NT2/D1 (cell line): Measurements from ENCODE around the gene METTL22.

Source experiments
- DNase-seq: peaks from one replicate; pipeline ENCODE4 v3.0.0-alpha.2; 2011; ENCODE audit warnings: low read depth, low spot score
- H3K27me3 ChIP-seq: 2 replicates; pipeline ENCODE4 v1.6.0; 2011; ENCODE audit warnings: mild to moderate bottlenecking; ENCODE audit not compliant: insufficient read length, insufficient read depth
- H3K36me3 ChIP-seq: 2 replicates; pipeline ENCODE4 v1.6.1; 2011; ENCODE audit warnings: mild to moderate bottlenecking, low read length, mixed read lengths; ENCODE audit not compliant: insufficient read depth, insufficient read length
- H3K4me1 ChIP-seq: 2 replicates; pipeline ENCODE4 v1.5.1; 2011; ENCODE audit not compliant: insufficient read depth, insufficient read length
- H3K4me3 ChIP-seq: 2 replicates; pipeline ENCODE4 v1.5.1; 2011; ENCODE audit warnings: low read depth; ENCODE audit not compliant: insufficient read length
- H3K9ac ChIP-seq: 2 replicates; pipeline ENCODE4 v1.6.0; 2011; ENCODE audit warnings: low read depth; ENCODE audit not compliant: insufficient read length
- H3K9me3 ChIP-seq: 2 replicates; pipeline ENCODE4 v1.5.1; 2011; ENCODE audit warnings: mild to moderate bottlenecking, low read length; ENCODE audit not compliant: insufficient read depth
- SUZ12 ChIP-seq: IDR thresholded peaks from 2 replicates; pipeline ENCODE4 v1.6.1; 2011; ENCODE audit not compliant: insufficient read length, insufficient read depth; ENCODE audit errors: extremely low read depth
- YY1 ChIP-seq: IDR thresholded peaks from 2 replicates; pipeline ENCODE4 v1.6.1; 2011; ENCODE audit not compliant: insufficient read length, insufficient read depth
- ZNF274 ChIP-seq: IDR thresholded peaks from 2 replicates; pipeline ENCODE4 v1.6.1; 2011; ENCODE audit warnings: mild to moderate bottlenecking, low read depth, low read length

METTL22 gene

DNA sequence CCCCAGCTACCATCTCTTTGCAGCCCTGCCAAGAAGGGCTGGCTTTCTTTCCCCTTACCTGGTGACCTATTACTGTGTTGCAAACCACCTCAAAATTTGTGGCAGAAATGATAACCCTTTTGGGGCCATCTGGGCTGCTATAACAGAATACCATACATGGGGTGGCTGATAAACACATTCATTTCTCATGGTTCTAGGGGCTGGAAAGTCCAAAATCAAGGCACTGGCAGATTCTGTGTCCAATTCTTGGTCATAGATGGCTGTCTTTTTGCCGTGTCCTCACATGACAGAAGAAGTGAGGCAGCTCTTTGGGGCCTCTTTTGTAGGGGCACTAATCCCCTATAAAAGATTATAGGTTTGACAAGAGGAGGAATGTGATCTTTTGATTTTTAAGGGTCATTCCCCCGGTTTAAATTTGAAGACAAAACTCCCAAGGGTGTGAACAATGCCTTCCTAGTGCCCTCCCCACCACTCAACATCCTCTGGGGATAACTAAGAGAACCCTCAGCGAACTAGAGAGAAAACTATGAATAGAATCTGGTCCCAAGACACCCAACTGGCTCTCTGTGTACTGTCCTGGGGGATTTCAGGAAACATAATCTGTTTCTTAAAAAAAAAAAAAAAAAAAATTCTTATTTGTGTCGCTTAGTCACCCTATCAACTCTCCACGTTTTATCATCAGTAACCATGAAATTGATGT lies 1.7 kb upstream of the METTL22 start:
- Histone ChIP-seq H3K27me3 (no peaks in the 10 kb centered on the region), H3K36me3 (peaks cover 17% of the 10 kb centered on the region), H3K4me3 (no peak overlapping the region), H3K9me3 (no peaks in the 10 kb centered on the region), H3K4me1 (no peaks in the 10 kb centered on the region), H3K9ac (no peak overlapping the region)
- TF ChIP-seq ZNF274 (no peak), SUZ12 (no peak), YY1 (no peak)
- no peak for DNase-seq

DNA sequence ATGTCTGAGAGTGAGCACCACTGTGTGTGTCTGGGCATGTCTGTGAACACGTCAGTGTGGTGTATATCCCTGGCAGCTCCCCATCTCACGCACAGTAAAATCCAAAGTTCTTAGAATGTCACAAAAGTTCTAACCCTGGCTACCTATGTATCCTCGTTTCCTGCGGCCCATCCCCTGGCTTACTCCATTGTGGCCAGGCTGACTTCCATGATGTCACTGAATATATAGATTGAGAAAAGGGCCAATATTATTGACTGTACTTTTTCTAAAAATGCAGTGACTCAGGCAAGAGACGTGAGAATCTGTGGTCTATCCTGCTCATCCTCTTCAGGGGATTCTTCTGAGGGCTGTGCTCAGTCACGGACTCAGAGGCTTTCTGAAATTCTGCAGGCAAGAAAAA lies 963 bp upstream of the METTL22 start:
- no peaks in the 10 kb centered on the region for H3K27me3 ChIP-seq
- TF ChIP-seq SUZ12 (no peak), ZNF274 (no peak), YY1 (no peak)
- no peak overlapping the region for H3K4me3 ChIP-seq
- H3K9me3 ChIP-seq, result no peaks in the 10 kb centered on the region
- DNase-seq, result no peak
- no peak overlapping the region for H3K9ac ChIP-seq
- peaks cover 2% of the 10 kb centered on the region for H3K4me1 ChIP-seq
- peaks cover 24% of the 10 kb centered on the region for H3K36me3 ChIP-seq

DNA sequence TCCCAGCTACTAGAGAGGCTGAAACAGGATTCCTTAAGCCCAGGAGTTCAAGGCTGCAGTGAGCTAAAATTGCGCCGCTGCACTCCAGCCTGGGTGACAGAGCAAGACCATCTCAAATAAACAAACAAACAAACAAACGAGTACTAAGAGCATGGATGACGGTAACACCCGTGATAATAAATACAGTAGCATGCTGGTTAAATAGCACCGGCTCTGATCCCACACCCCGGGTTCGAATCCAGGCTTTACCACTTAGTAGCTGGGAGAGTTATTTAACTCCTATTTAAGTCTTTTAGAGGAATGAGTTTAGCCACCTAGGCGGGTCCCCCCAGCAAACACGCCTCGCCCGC lies 301 bp upstream of the METTL22 start:
- Histone ChIP-seq H3K4me3 (peak overlapping the region; percentile 100), H3K9me3 (no peaks in the 10 kb centered on the region), H3K4me1 (peaks cover 2% of the 10 kb centered on the region), H3K9ac (peak overlapping the region; percentile 100), H3K36me3 (peaks cover 31% of the 10 kb centered on the region), H3K27me3 (no peaks in the 10 kb centered on the region)
- DNase-seq, result no peak
- TF ChIP-seq SUZ12, result no peak
- TF ChIP-seq ZNF274, result no peak
- no peak for TF ChIP-seq YY1

DNA sequence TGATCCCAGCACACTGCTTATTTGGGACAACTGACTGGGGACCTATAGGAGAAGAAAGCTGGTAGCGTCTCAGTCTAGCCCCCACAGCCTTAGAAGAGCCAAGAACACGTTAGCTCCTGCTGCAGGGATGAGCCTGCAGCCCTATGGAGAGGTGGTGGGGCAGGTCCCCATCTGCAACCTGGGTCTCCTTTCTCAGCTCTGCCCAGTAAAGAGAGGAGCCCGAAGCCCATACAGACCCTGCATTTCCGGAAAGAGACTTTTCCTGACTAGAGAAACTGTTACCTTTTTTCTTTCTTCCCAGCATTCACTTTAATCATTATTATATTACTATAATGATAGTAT lies 788 bp downstream of the METTL22 start:
- Histone ChIP-seq H3K9ac (peak overlapping the region; percentile 100), H3K27me3 (no peaks in the 10 kb centered on the region), H3K4me1 (peaks cover 2% of the 10 kb centered on the region), H3K36me3 (peaks cover 42% of the 10 kb centered on the region), H3K4me3 (peak overlapping the region; percentile 100), H3K9me3 (no peaks in the 10 kb centered on the region)
- DNase-seq, result no peak
- TF ChIP-seq YY1 (no peak), ZNF274 (no peak), SUZ12 (no peak)

DNA sequence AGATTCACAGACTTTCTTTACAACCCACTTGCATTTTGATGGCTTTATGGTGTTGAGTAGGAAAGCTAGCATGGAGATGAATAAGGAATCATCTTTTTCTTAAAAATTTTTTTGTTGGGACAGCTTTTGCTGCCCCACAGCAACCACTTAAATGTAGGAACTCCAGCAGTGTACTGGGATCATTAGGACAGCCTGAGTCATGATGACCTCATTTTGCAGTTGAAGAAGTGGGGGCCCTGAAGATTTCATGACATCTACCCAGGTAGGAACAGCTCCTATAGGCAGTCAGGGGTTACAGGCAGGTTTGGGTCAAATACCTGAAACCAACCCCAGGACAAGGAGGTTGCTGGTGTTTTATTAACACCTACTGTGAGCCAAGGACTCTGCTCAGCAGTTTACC lies 2.1 kb downstream of the METTL22 start:
- Histone ChIP-seq H3K36me3 (peaks cover 55% of the 10 kb centered on the region), H3K4me3 (no peak overlapping the region), H3K4me1 (peaks cover 2% of the 10 kb centered on the region), H3K9ac (no peak overlapping the region), H3K9me3 (no peaks in the 10 kb centered on the region), H3K27me3 (no peaks in the 10 kb centered on the region)
- no peak for TF ChIP-seq YY1
- TF ChIP-seq SUZ12, result no peak
- TF ChIP-seq ZNF274, result no peak
- DNase-seq, result no peak

DNA sequence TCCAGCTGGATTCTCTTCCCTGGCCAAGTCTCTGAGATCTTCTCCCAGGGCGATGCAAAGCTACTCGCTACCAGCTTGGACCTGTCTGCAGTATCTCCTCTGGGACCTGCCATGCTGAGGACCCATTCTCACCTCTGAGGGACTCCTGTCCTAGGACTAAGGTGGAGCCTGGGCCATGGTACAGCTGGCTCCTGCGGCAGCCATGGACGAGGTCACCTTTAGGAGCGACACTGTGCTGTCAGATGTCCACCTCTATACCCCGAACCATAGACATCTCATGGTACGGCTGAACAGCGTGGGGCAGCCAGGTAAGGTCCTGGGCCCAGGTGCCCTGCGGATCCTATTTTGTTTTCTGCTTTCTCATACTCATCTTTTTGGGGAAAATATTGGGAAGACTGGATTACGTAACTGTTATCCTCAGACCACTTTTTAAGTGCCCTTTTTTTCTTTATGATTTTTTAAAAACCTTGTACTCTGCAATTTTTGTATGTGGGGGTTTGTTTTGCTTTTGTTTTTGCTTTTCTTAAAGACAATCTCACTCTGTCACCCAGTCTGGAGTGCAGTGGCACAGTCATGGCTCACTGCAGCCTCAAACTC lies 4.1 kb downstream of the METTL22 start:
- Histone ChIP-seq H3K4me3 (no peak overlapping the region), H3K9me3 (no peaks in the 10 kb centered on the region), H3K36me3 (peaks cover 75% of the 10 kb centered on the region), H3K9ac (no peak overlapping the region), H3K27me3 (no peaks in the 10 kb centered on the region), H3K4me1 (peaks cover 4% of the 10 kb centered on the region)
- TF ChIP-seq SUZ12 (no peak), YY1 (no peak), ZNF274 (no peak)
- DNase-seq, result no peak

DNA sequence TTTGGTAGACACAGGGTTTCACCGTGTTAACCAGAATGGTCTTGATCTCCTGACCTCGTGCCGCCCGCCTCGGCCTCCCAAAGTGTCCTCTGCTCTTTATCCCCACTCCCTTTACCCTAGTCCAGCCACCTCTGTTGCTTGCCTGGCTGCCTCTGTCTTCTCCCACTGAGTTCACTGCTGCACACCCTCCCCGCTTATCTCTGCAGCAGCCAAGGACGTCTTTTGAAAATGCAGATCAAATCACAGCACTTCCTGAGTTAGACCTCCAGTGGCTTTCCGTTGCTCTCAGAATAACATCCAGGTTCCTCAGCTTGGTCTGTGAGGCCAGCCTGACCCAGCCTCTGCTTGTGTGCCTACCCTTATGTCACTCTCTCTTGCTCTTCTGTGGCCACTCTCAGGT lies 5.4 kb downstream of the METTL22 start:
- H3K4me3 ChIP-seq, result no peak overlapping the region
- H3K36me3 ChIP-seq, result peaks cover 88% of the 10 kb centered on the region

DNA sequence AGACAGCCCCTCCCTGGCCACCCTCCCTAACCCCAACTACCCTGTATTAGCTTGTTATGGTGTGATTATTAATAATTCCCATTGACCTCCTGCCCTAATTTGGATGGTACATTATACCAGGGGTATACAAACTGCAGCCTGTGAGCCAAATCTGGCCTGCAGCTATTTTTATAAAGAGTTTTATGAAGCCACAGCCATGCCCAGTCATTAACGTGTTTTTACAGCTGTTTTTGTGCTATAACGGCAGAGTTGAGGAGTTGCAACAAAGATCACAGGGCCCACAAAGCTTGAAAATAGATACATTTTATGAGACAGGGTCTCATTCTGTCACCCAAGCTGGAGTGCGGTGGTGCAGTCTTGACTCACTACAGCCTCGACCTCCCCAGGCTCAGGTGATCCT lies 6.0 kb downstream of the METTL22 start:
- no peak overlapping the region for H3K9ac ChIP-seq
- no peaks in the 10 kb centered on the region for H3K9me3 ChIP-seq
- H3K27me3 ChIP-seq, result no peaks in the 10 kb centered on the region
- H3K4me1 ChIP-seq, result peaks cover 4% of the 10 kb centered on the region
- peaks cover 93% of the 10 kb centered on the region for H3K36me3 ChIP-seq
- H3K4me3 ChIP-seq, result no peak overlapping the region
- no peak for DNase-seq
- TF ChIP-seq YY1 (no peak), SUZ12 (no peak), ZNF274 (no peak)

More for the DNA sequence above, 5.4 kb downstream of the METTL22 start:
- no peak for DNase-seq
- no peak overlapping the region for H3K9ac ChIP-seq
- no peaks in the 10 kb centered on the region for H3K27me3 ChIP-seq
- TF ChIP-seq YY1, result no peak
- no peak for TF ChIP-seq ZNF274
- TF ChIP-seq SUZ12, result no peak
- no peaks in the 10 kb centered on the region for H3K9me3 ChIP-seq
- peaks cover 4% of the 10 kb centered on the region for H3K4me1 ChIP-seq
